Mesenchymal stem cell (in vitro differentiated cells and primary cell): Measurements from ENCODE around the gene KRTAP5-1.
"Not testable (repeated sequence)": the region's sequence is repeated elsewhere in the genome, so short reads cannot be mapped to it uniquely, and the experiment has no call there.

ENCODE experiments used
- DNase-seq: peaks from one replicate; pipeline ENCODE4 v3.0.0-alpha.2; 2013
- H2AFZ ChIP-seq: one replicate; pipeline ENCODE4 v1.6.1; 2013; ENCODE audit warnings: low read depth, mild to moderate bottlenecking, control low read depth, inconsistent platforms, low read length, moderate library complexity
- H2AK5ac ChIP-seq: 2 replicates; pipeline ENCODE4 v1.6.1; 2013; ENCODE audit warnings: low read length, moderate library complexity, mild to moderate bottlenecking, inconsistent platforms; ENCODE audit not compliant: severe bottlenecking
- H2BK120ac ChIP-seq: one replicate; pipeline ENCODE4 v1.6.1; 2013; ENCODE audit warnings: low read depth, mild to moderate bottlenecking, inconsistent platforms, low read length, moderate library complexity
- H2BK12ac ChIP-seq, 2 experiments: one replicate each; pipeline ENCODE4 v1.6.1; 2013; ENCODE audit warnings: inconsistent platforms in 2 of 2, low read length in 2 of 2, mild to moderate bottlenecking in 2 of 2, moderate library complexity in 2 of 2, control low read depth in 1 of 2
- H2BK15ac ChIP-seq: one replicate; pipeline ENCODE4 v1.6.1; 2013; ENCODE audit warnings: mild to moderate bottlenecking, low read depth, inconsistent platforms; ENCODE audit not compliant: poor library complexity, severe bottlenecking
- H2BK5ac ChIP-seq: 2 replicates; pipeline ENCODE4 v1.6.1; 2013; ENCODE audit warnings: low read depth, mild to moderate bottlenecking, low read length, control low read depth, inconsistent platforms; ENCODE audit not compliant: poor library complexity, severe bottlenecking
- H3K14ac ChIP-seq, 2 experiments: one replicate each; pipeline ENCODE4 v1.6.1; 2013; ENCODE audit warnings: inconsistent platforms in 2 of 2, low read length in 2 of 2, control low read depth in 1 of 2, mild to moderate bottlenecking in 1 of 2, moderate library complexity in 1 of 2
- H3K18ac ChIP-seq, 2 experiments: one replicate each; pipeline ENCODE4 v1.6.1; 2013; ENCODE audit warnings: inconsistent platforms in 2 of 2, low read length in 2 of 2, control low read depth in 1 of 2, low read depth in 1 of 2, mild to moderate bottlenecking in 1 of 2
- H3K23ac ChIP-seq, 2 experiments: one replicate each; pipeline ENCODE4 v1.6.1; 2013; ENCODE audit warnings: inconsistent platforms in 2 of 2, low read length in 2 of 2, mild to moderate bottlenecking in 2 of 2, moderate library complexity in 2 of 2, control low read depth in 1 of 2
- H3K27ac ChIP-seq: 2 replicates; pipeline ENCODE4 v1.5.1; 2013; ENCODE audit warnings: mild to moderate bottlenecking, moderate library complexity, low read length, control low read depth, inconsistent platforms; ENCODE audit not compliant: poor library complexity, severe bottlenecking
- H3K27me3 ChIP-seq, 2 experiments: 2 replicates each; pipeline versions ENCODE4 v1.6.1 to v1.7.0; 2013; ENCODE audit warnings: low read length in 2 of 2, mild to moderate bottlenecking in 2 of 2, moderate library complexity in 2 of 2, control low read depth in 1 of 2, inconsistent platforms in 1 of 2; ENCODE audit not compliant: control insufficient read depth in 1 of 2, insufficient read depth in 1 of 2
- H3K36me3 ChIP-seq, 2 experiments: 2 replicates each; pipeline versions ENCODE4 v1.6.1 to v1.7.0; 2013; ENCODE audit warnings: low read length in 2 of 2, control low read depth in 1 of 2, inconsistent platforms in 1 of 2, low read depth in 1 of 2, mild to moderate bottlenecking in 1 of 2; ENCODE audit not compliant: insufficient read depth in 2 of 2, control insufficient read depth in 1 of 2
- H3K4ac ChIP-seq, 2 experiments: one replicate each; pipeline ENCODE4 v1.6.1; 2013; ENCODE audit warnings: inconsistent platforms in 2 of 2, low read length in 2 of 2, mild to moderate bottlenecking in 2 of 2, moderate library complexity in 2 of 2, control low read depth in 1 of 2, low read depth in 1 of 2
- H3K4me1 ChIP-seq: 2 replicates; pipeline ENCODE4 v1.6.1; 2013; ENCODE audit warnings: low read depth, low read length, control low read depth; ENCODE audit not compliant: control insufficient read depth, insufficient read depth
- H3K4me2 ChIP-seq: 2 replicates; pipeline ENCODE4 v1.6.1; 2013; ENCODE audit warnings: low read length, mild to moderate bottlenecking, inconsistent platforms; ENCODE audit not compliant: poor library complexity, severe bottlenecking
- H3K4me3 ChIP-seq, 2 experiments: 2 replicates each; pipeline versions ENCODE4 v1.5.1 to v1.7.0; 2013; ENCODE audit warnings: low read length in 2 of 2, mild to moderate bottlenecking in 2 of 2, control low read depth in 1 of 2, low read depth in 1 of 2; ENCODE audit not compliant: insufficient read depth in 1 of 2
- H3K79me1 ChIP-seq: replicated peaks from 2 replicates; pipeline ENCODE4 v1.6.1; 2013; ENCODE audit warnings: mild to moderate bottlenecking, control low read depth, low read length, inconsistent platforms; ENCODE audit not compliant: poor library complexity, severe bottlenecking
- H3K9ac ChIP-seq: 2 replicates; pipeline ENCODE4 v1.7.0; 2013; ENCODE audit warnings: mild to moderate bottlenecking, low read length, moderate library complexity
- H3K9me3 ChIP-seq: 2 replicates; pipeline ENCODE4 v1.7.0; 2013; ENCODE audit warnings: mild to moderate bottlenecking, low read length; ENCODE audit not compliant: control insufficient read depth
- H4K8ac ChIP-seq: one replicate; pipeline ENCODE4 v1.6.1; 2013; ENCODE audit warnings: inconsistent platforms, mild to moderate bottlenecking, low read length, moderate library complexity
- H4K91ac ChIP-seq: one replicate; pipeline ENCODE4 v1.6.1; 2013; ENCODE audit warnings: mild to moderate bottlenecking, low read length, inconsistent platforms
- WGBS: methylation state at CpG from one replicate; pipeline ENCODE4 v1.1.7; 2013; ENCODE audit warnings: mixed read lengths; 5-methylcytosine and 5-hydroxymethylcytosine counted together

Gene KRTAP5-1

DNA sequence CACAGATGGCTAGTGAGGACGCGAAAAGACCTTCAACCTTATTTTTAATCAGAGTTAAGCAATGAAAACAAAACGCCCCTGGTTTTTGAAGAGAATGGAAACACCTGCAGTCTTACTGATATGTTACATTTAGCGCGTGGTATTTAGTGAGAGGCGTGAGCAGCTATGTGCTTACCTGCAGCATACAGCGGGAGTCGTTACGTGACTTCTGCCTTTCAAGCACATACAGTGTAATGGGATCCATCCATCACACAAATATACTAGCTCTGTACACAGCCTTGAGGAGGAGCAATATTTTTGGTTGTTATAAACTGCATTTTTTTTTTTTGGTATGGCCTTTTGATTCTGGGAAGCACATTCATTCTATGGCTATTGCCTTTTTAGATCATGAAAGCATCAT, 7.5 kb upstream of the KRTAP5-1 start:
- no peak overlapping the region for H2AK5ac ChIP-seq
- H3K14ac ChIP-seq, result no peak overlapping the region
- no peak overlapping the region for H2BK12ac ChIP-seq
- H3K79me1 ChIP-seq, result no peaks in the 10 kb centered on the region
- peaks cover 57 to 87% of the 10 kb centered on the region in 2 experiments for H3K27me3 ChIP-seq
- H2BK5ac ChIP-seq, result no peak overlapping the region
- no peak overlapping the region for H3K27ac ChIP-seq
- no peak overlapping the region for H4K8ac ChIP-seq
- DNase-seq, result no peak
- no peak overlapping the region for H3K4ac ChIP-seq
- no peak overlapping the region for H2BK120ac ChIP-seq
- no peak overlapping the region for H3K18ac ChIP-seq
- H2AFZ ChIP-seq, result no peak overlapping the region
- no peak overlapping the region for H3K4me2 ChIP-seq
- no peaks in the 10 kb centered on the region for H3K9me3 ChIP-seq
- H4K91ac ChIP-seq, result no peak overlapping the region
- H3K23ac ChIP-seq, result no peak overlapping the region
- H3K4me1 ChIP-seq, result no peaks in the 10 kb centered on the region
- no peaks in the 10 kb centered on the region for H3K36me3 ChIP-seq
- 81% methylated on average over 6 of the region's 9 CpGs for WGBS
- H2BK15ac ChIP-seq, result no peak overlapping the region
- H3K4me3 ChIP-seq, result no peak overlapping the region
- no peak overlapping the region for H3K9ac ChIP-seq

DNA sequence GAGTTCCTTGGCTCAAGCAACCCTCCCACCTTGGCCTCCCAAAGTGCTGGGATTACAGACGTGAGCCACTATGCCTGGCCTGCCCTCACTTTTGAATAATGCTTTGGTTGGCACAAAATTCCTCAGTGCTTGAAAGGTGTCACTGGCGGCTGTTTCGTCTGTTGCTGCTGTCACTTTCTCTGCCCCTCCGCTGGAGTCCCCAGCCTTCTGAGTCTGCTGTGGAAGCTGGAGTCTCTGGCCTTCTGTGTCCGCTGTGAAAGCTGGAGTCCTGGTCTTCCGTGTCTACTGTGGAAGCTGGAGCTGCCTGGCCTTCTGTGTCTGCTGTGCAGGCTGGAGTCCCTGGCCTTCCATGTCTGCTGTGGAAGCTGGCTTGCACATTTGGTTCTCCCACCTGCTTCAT, 4.9 kb upstream of the KRTAP5-1 start:
- no peak for DNase-seq
- Histone ChIP-seq H2BK5ac (no peak overlapping the region), H2AFZ (no peak overlapping the region), H3K4me2 (no peak overlapping the region), H3K27me3 (peaks cover 46 to 77% of the 10 kb centered on the region in 2 experiments), H3K27ac (no peak overlapping the region), H3K23ac (no peak overlapping the region), H3K18ac (no peak overlapping the region), H3K4me1 (no peaks in the 10 kb centered on the region), H3K9ac (no peak overlapping the region), H2BK12ac (no peak overlapping the region), H3K36me3 (no peaks in the 10 kb centered on the region), H3K4ac (no peak overlapping the region), H4K8ac (no peak overlapping the region), H4K91ac (no peak overlapping the region), H2BK120ac (no peak overlapping the region), H3K4me3 (no peak overlapping the region), H2BK15ac (no peak overlapping the region), H3K9me3 (no peaks in the 10 kb centered on the region), H2AK5ac (no peak overlapping the region), H3K14ac (no peak overlapping the region), H3K79me1 (no peaks in the 10 kb centered on the region)
- WGBS, result 91% methylated on average over 6 of the region's 6 CpGs

DNA sequence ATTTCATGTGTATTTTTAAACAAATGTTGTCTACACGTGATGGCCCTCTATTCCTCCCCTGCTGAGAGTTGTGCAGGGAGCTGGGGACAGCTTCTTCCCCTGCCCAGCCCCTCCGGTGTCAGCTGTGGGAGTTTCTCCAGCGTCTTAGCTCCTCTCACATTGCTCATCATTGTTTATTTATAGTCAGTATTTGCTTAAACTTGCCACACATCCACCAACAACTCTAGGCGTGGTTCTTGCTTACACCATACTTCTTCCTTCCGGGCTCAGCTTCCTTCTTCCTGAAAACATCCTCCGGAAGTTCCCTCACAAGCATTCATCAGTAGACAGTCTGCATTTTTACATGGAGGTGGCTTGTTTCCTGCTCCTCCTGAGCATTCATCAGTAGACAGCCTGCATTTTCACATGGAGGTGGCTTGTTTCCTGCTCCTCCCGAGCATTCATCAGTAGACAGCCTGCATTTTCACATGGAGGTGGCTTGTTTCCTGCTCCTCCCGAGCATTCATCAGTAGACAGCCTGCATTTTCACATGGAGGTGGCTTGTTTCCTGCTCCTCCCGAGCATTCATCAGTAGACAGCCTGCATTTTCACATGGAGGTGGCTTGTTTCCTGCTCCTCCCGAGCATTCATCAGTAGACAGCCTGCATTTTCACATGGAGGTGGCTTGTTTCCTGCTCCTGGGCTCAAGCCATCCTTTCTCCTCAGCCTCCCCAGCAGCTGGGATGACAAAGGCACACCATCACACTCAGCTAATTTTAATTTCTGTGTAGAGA, 4.3 kb upstream of the KRTAP5-1 start:
- H2BK15ac ChIP-seq, H2AK5ac ChIP-seq, H3K36me3 ChIP-seq, H3K9me3 ChIP-seq, H3K79me1 ChIP-seq, H3K4ac ChIP-seq, H3K4me3 ChIP-seq, H3K23ac ChIP-seq, H3K14ac ChIP-seq, H3K18ac ChIP-seq, H2BK120ac ChIP-seq, H3K9ac ChIP-seq, H2AFZ ChIP-seq, H4K8ac ChIP-seq, H2BK5ac ChIP-seq, H2BK12ac ChIP-seq, H3K4me2 ChIP-seq, H3K27ac ChIP-seq, H4K91ac ChIP-seq, H3K4me1 ChIP-seq: not testable (repeated sequence)
- H3K27me3 ChIP-seq, result peaks cover 47 to 70% of the 10 kb centered on the region in 2 experiments
- peak; percentile 43 for DNase-seq
- WGBS, result 47% methylated on average over 6 of the region's 10 CpGs

GRCh38 chr11:1586699-1587098, 1.6 kb upstream of the KRTAP5-1 start:
- Histone ChIP-seq H3K4me2 (no peak overlapping the region), H2BK12ac (no peak overlapping the region), H3K23ac (peak overlapping the region in 1 of 2 experiments; percentile 52), H2AK5ac (no peak overlapping the region), H3K79me1 (no peaks in the 10 kb centered on the region), H3K4me3 (no peak overlapping the region), H3K9me3 (no peaks in the 10 kb centered on the region), H2BK15ac (no peak overlapping the region), H3K4ac (no peak overlapping the region), H2AFZ (no peak overlapping the region), H3K9ac (no peak overlapping the region), H3K27ac (no peak overlapping the region), H3K18ac (no peak overlapping the region), H2BK120ac (no peak overlapping the region), H4K8ac (no peak overlapping the region), H3K27me3 (peaks cover 41 to 70% of the 10 kb centered on the region in 2 experiments), H2BK5ac (no peak overlapping the region), H4K91ac (no peak overlapping the region), H3K36me3 (no peaks in the 10 kb centered on the region), H3K14ac (no peak overlapping the region), H3K4me1 (peaks cover 2% of the 10 kb centered on the region)
- WGBS, result no CpG with 5 or more reads among the region's 2 CpGs
- DNase-seq, result no peak
